Umbilical cord (tissue), 2 donors: Measurements from ENCODE around the gene RUSC2. TPM values are rescaled to one million over a fixed set of nuclear protein-coding genes. Genes with fewer than 3 reads are reported as not detected.
"Not testable (repeated sequence)": the region's sequence is repeated elsewhere in the genome, so short reads cannot be mapped to it uniquely, and the experiment has no call there.

Experiments used
- DNase-seq: peaks from one replicate; pipeline ENCODE4 v3.0.0-alpha.2; 2015; ENCODE audit warnings: low spot score
- total RNA-seq: library from RNA; depleted of rRNA; stranded (reverse); fragments of >200 nt; gene quantifications from one replicate; pipeline ENCODE4 v1.2.3, GENCODE V29; 2014; ENCODE audit warnings: low replicate concordance; ENCODE audit not compliant: insufficient read depth

The RUSC2 gene
- total RNA-seq, 1 donor from 2014 or later: 35.9 TPM

DNA sequence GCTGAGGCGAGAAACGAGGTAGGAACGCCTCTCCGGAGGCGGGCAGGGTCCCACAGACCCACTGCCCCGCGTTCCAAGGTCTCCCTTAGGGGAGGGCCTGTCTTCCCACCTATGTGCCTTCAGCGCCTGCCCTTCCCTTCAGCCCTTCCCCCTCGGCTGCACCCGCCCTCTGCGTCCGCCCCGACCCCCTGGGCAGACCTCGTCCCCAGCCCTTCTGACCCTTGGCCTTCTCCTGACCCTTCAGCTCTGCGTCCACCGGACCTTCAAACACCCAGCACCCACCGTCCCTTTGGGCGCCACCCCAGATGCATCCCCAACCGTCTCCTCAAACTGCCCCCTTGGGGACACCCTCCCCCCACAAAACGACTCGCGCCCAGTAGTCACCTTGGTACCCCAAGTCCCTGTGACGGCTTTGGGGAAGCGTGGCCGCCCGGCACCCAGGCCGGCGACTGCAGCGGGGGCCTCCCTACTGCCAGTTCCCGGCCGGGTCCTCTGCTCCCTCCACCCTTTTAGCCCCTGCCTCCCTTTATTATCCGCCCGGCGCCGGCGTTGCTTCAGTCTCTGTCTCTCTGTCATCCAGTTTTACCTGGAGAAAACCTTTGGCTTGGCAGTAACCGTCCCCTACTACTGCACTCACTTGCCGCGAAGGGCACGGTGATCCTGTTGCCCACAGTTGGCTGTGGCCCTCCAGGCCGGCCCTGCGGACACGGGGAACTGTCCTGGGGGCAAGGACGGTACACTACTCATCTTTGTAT is 421 bp downstream of the RUSC2 start:
- peak; percentile 24 for DNase-seq

DNA sequence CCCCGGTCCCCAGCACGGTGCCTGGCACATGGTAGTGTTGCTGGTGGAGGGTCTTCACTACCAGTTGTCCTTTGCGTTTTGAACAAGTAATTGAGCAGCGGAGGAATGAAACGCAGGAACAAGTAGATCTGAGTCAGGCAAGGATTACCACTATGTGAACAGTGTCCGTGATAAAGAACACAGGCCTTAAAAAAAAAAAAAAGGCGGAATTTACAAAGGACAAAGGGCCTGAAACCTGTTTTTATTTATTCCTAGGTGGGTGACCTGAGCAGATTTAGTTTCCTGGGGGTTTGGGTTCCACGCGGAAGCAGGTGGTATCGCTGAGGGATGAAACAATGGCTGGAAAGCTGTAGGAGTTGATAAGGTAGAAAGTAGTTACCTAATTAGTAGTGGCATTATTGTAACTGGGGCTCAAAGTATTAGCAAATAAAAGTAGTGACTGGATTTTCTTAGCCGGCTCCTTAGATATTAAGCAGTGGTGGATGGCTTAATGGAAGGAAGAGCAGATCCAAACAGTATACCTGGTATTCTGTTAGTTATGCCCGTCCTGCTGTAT is 1.1 kb downstream of the RUSC2 start:
- peak; percentile 52 for DNase-seq

GRCh38 chr9:35493119-35493518 is 3.2 kb downstream of the RUSC2 start:
- not testable (repeated sequence) for DNase-seq

- no peak for DNase-seq
Observed at GRCh38 chr9:35495984-35496383, 6.1 kb downstream of the RUSC2 start.

GRCh38 chr9:35498245-35498644 is 8.3 kb downstream of the RUSC2 start:
- not testable (repeated sequence) for DNase-seq

GRCh38 chr9:35499029-35499700 is 9.3 kb downstream of the RUSC2 start:
- no peak for DNase-seq

- no peak for DNase-seq
Observed at GRCh38 chr9:35499701-35500030, 9.8 kb downstream of the RUSC2 start.

GRCh38 chr9:35500130-35500748 is 10.3 kb downstream of the RUSC2 start:
- DNase-seq: no peak

DNA sequence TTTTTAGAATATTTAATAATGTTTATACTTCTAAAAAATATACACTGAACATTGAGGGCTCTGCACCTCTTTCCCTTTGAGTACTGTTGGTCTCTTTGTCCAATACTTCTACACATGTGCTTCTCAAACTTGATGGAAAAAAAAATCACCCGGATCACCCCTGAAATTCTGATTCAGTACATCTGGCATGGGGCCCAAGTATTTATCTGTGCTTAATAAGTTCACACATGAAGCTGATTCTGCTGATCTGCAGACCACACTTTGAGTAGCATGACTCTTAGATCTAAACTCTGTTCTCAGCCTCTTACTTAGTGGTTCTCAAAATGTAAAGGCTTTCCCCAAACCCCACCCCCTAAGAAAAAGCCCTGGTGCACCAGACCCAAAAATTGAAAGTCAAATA is 12.0 kb downstream of the RUSC2 start:
- DNase-seq: no peak

DNA sequence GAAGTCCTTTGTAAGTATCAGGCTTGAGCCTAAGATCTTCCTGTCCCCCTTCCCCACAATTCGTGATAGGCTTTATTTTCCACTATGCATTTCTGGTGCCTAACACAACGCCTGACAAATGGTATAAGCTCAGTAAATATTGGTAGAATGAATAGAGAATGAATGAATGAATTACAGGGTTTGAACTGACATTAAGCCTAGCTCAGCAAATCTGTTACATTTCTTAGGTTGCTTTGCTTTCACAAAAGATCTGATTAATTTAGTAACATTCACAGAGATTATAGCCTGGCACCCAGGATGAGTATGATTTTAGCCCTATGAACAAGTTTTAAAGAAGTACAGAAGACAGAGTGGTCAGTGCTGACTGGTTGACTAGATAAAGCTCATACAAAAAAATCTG is 16.4 kb downstream of the RUSC2 start:
- DNase-seq: no peak

- no peak for DNase-seq
Observed at GRCh38 chr9:35508069-35508468, 18.2 kb downstream of the RUSC2 start.

DNA sequence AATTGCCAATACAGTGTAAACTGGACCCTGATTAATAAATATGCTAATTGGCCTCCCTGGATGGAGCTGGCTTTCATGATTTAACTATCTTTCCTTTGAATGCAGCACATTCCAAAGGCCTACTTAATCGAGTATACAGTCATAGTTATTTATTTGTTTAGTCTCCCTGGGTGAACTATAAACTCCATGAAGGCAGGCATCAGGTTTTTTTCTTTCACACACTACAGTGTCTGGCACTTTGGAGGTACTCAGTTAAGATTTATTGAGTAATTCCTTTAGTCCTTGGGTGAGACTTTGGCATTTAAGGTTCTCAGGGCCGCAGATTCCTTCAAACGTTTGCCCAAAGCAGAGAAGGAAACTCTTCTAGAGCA is 20.5 kb downstream of the RUSC2 start:
- DNase-seq: no peak

DNA sequence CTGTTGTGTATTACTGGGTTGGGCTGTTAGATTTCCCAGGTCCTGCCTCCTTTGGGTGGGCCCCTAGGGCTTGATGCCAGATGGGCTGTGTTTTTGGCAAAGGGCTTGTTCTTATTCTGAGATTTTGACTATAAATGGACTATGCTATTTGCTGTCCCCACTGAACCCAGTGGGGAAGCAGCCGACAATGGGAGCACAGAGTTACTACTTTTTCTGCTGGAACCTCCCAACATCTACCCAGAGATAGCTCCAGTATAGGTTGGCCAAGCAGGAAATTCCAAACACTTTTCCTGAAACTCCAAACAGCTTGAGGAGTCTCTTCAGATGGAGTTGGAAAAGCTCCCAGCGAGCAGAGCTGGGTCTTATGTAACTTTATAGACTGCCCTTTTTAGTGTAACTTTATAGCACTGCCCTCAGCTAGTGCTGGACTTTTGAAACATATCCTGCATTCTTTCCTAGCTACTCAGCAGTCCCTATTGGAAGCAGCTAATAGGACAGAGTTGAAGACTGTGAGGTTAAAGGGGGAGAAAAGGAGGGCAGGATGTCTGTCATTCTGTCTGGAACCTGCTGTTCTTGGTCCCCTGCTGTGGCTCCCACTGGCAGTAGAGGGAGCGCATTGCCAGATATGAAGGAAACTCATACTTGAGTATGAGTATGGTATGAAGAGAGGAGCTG is 21.0 kb downstream of the RUSC2 start:
- peak; percentile 98 for DNase-seq

GRCh38 chr9:35511453-35511852 is 21.5 kb downstream of the RUSC2 start:
- no peak for DNase-seq

DNA sequence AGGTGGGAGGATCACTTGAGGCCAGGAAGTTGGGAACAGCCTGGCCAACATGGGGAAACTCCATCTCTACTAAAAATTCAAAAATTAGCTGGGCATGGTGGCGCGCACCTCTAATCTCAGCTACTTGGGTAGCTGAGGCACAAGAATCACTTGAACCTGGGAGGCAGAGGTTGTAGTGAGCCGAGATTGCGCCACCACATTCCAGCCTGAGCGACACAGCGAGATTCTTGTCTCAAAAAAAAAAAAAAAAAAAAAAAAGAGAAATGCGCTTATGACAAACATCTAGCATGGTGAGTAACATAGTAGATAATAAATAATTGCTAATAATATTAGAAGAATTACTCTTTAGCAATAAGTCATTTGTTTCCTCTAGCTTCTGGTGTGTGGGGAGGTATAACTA is 25.9 kb downstream of the RUSC2 start:
- DNase-seq: no peak

DNA sequence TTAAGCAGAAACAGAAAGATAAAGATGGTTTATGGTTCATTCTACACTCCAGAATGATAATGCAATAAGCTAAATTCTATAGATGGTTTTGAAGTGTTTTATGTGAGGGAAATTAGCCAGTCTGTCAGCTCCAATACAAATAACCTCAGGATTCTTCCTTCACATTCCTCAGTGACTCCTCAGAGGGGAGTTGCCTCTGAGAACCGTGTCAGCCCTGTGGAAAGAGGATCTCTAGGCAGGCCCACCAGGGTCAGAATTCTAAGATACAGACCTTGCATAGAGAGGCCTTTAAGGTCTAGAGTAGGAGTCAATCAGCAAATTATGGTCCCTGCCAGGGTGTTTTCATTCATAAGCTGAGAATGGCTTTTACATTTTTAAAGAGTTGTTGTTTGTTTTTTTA is 26.6 kb downstream of the RUSC2 start:
- peak; percentile 72 for DNase-seq

GRCh38 chr9:35517131-35517530 is 27.2 kb downstream of the RUSC2 start:
- no peak for DNase-seq

DNA sequence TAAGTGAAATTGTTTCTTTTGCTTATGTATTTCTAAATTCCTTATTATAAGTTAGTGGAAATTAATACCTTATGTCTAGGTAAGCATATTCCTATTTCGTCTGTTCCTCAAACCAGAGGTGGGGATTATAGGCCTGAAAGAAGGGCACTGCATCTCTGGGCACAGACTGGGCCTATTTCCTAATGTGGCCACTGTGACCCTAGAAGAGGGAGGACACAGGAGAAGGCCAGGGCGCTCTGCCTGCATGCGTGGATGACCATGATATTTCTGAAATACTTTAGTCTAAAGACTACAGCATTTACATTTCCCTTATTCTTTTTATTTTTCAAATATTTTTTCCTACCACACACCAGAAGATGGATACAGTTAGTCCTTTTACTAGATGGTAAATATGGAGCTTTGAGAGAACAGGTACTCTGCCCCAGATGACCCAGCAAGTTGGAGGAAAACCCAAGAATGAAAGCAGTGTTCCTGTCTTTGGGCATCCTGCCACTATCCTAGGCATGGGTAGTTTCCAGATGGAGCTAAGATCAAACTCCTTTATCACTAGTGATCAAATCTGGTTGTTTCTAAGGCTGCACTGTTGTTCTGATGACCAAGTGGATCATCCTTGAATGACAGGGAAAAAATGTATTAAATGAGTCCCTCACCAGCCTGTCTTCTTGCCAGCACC is 27.8 kb downstream of the RUSC2 start:
- no peak for DNase-seq

GRCh38 chr9:35518225-35518821 is 28.4 kb downstream of the RUSC2 start:
- peak; percentile 92 for DNase-seq

- DNase-seq: no peak
Observed at GRCh38 chr9:35518981-35519679, 29.2 kb downstream of the RUSC2 start.
